Right atrium auricular region (tissue), 2 donors: ENCODE results near the gene HDGFL3. TPM values are rescaled to one million over a fixed set of nuclear protein-coding genes. Genes with fewer than 3 reads are reported as not detected.
"Not testable (repeated sequence)": the region's sequence is repeated elsewhere in the genome, so short reads cannot be mapped to it uniquely, and the experiment has no call there.

Source experiments
- DNase-seq: peaks from one replicate; pipeline ENCODE4 v3.0.0-alpha.2; 2019; ENCODE audit warnings: low spot score
- H3K27ac ChIP-seq, 2 donors: fragments of 200-600 bp; sonication (generic); 1 replicate in 1 of 2; 2 replicates in 1 of 2; pipeline ENCODE4 v1.5.1; 2016 to 2019
- H3K27me3 ChIP-seq, 2 donors: fragments of 200-600 bp; sonication (generic); one replicate each; pipeline versions ENCODE4 v1.5.1 to v1.6.0; 2017 to 2019
- H3K36me3 ChIP-seq: fragments of 200-600 bp; sonication (generic); one replicate; pipeline ENCODE4 v1.5.1; 2016
- H3K4me1 ChIP-seq, 2 donors: fragments of 200-600 bp; sonication (generic); one replicate each; pipeline versions ENCODE4 v1.5.1 to v1.6.0; 2017 to 2019
- H3K4me3 ChIP-seq, 2 donors: fragments of 200-600 bp; sonication (generic); 1 replicate in 1 of 2; 2 replicates in 1 of 2; pipeline ENCODE4 v1.5.1; 2017 to 2019; ENCODE audit warnings: mild to moderate bottlenecking in 1 of 2, moderate library complexity in 1 of 2
- H3K9me3 ChIP-seq, 2 donors: fragments of 200-600 bp; sonication (generic); one replicate each; pipeline ENCODE4 v1.5.1; 2019
- CTCF ChIP-seq, 2 donors: fragments of 200-600 bp; sonication (generic); IDR thresholded peaks; one replicate each; pipeline ENCODE4 v1.5.1; 2019; ENCODE audit warnings: antibody characterized with exemption in 2 of 2
- total RNA-seq, 2 donors: library from RNA; depleted of rRNA; stranded (reverse); fragments of >200 nt; gene quantifications; one replicate each; pipeline ENCODE4 v1.1.0, GENCODE V29; 2016

HDGFL3 gene
- total RNA-seq, 2 donors from 2014 or later = 25.6 to 30.0 TPM

GRCh38 chr15:83090465-83090864 is 117.2 kb downstream of the HDGFL3 start:
- H3K9me3 ChIP-seq = no peaks in the 10 kb centered on the region
- TF ChIP-seq CTCF (IDR thresholded peaks at IDR 0.05) = no peak
- no peak overlapping the region for H3K4me3 ChIP-seq
- DNase-seq = no peak
- H3K27ac ChIP-seq = no peak overlapping the region
- H3K36me3 ChIP-seq = no peaks in the 10 kb centered on the region
- H3K4me1 ChIP-seq = no peaks in the 10 kb centered on the region
- H3K27me3 ChIP-seq = no peaks in the 10 kb centered on the region

GRCh38 chr15:83088876-83089275 is 118.7 kb downstream of the HDGFL3 start:
- no peak for DNase-seq
- no peak for TF ChIP-seq CTCF (IDR thresholded peaks at IDR 0.05)
- Histone ChIP-seq H3K27me3 (no peaks in the 10 kb centered on the region), H3K9me3 (no peaks in the 10 kb centered on the region), H3K4me3 (no peak overlapping the region), H3K4me1 (no peaks in the 10 kb centered on the region), H3K36me3 (no peaks in the 10 kb centered on the region), H3K27ac (no peak overlapping the region)

- TF ChIP-seq CTCF (IDR thresholded peaks at IDR 0.05) = no peak
- no peaks in the 10 kb centered on the region for H3K36me3 ChIP-seq
- H3K9me3 ChIP-seq = no peaks in the 10 kb centered on the region
- no peaks in the 10 kb centered on the region for H3K27me3 ChIP-seq
- DNase-seq = no peak
- no peak overlapping the region for H3K27ac ChIP-seq
- H3K4me3 ChIP-seq = no peak overlapping the region
- H3K4me1 ChIP-seq = no peaks in the 10 kb centered on the region
These were observed 120.0 kb downstream of the HDGFL3 start for GRCh38 chr15:83087576-83087975.

GRCh38 chr15:83085864-83086552 is 121.6 kb downstream of the HDGFL3 start:
- DNase-seq, H3K4me3 ChIP-seq, H3K27ac ChIP-seq, H3K27me3 ChIP-seq, H3K9me3 ChIP-seq, H3K4me1 ChIP-seq, H3K36me3 ChIP-seq: not testable (repeated sequence)

- H3K4me3 ChIP-seq, H3K27me3 ChIP-seq, H3K4me1 ChIP-seq, H3K27ac ChIP-seq, DNase-seq, H3K9me3 ChIP-seq, H3K36me3 ChIP-seq: not testable (repeated sequence)
These were observed 122.2 kb downstream of the HDGFL3 start for GRCh38 chr15:83085461-83085860.

- H3K4me3 ChIP-seq = no peak overlapping the region
- no peaks in the 10 kb centered on the region for H3K9me3 ChIP-seq
- H3K27me3 ChIP-seq = no peaks in the 10 kb centered on the region
- no peaks in the 10 kb centered on the region for H3K4me1 ChIP-seq
- H3K36me3 ChIP-seq = no peaks in the 10 kb centered on the region
- DNase-seq = no peak
- H3K27ac ChIP-seq = no peak overlapping the region
- no peak for TF ChIP-seq CTCF (IDR thresholded peaks at IDR 0.05)
These were observed 124.8 kb downstream of the HDGFL3 start for GRCh38 chr15:83082730-83083386.
